GM03348 (cell line): ENCODE measurements around the gene CDC45.
"Not testable (repeated sequence)": the region's sequence is repeated elsewhere in the genome, so short reads cannot be mapped to it uniquely, and the experiment has no call there.

ENCODE experiments used
- DNase-seq: peaks from one replicate; pipeline ENCODE4 v3.0.0; 2012; ENCODE audit warnings: low spot score

The CDC45 gene

GRCh38 chr22:19479355-19480172, at the start of gene CDC45:
Gene CDC45 (plus strand): TSS chr22:19479920. CDS start chr22:19479969, 49 bp downstream.
- peak; percentile 99 for DNase-seq

- peak; percentile 60 for DNase-seq
These were observed 49.5 kb upstream of the CDC45 start for GRCh38 chr22:19429950-19430889.

- DNase-seq, result peak; percentile 33
These were observed 48.7 kb upstream of the CDC45 start for GRCh38 chr22:19430890-19431541.

GRCh38 chr22:19431649-19432132, 48.0 kb upstream of the CDC45 start, which contains the start of gene HIRA:
Gene HIRA (minus strand): TSS chr22:19431733. CDS start chr22:19431476, 257 bp downstream.
- peak; percentile 89 for DNase-seq

- peak; percentile 98 for DNase-seq
These were observed 47.4 kb upstream of the CDC45 start, which contains the start of gene MRPL40 for GRCh38 chr22:19432133-19432851. Gene MRPL40 (plus strand): TSS chr22:19432545. CDS start chr22:19432555, 10 bp downstream.

- no peak for DNase-seq
These were observed 45.3 kb upstream of the CDC45 start for GRCh38 chr22:19434401-19434800.

GRCh38 chr22:19434829-19435580, 44.7 kb upstream of the CDC45 start:
- DNase-seq, result no peak

GRCh38 chr22:19436444-19437161, 43.1 kb upstream of the CDC45 start:
- not testable (repeated sequence) for DNase-seq

- no peak for DNase-seq
These were observed 41.4 kb upstream of the CDC45 start for GRCh38 chr22:19438298-19438697.

GRCh38 chr22:19440411-19441195, 39.1 kb upstream of the CDC45 start:
- no peak for DNase-seq

GRCh38 chr22:19442166-19442565, 37.6 kb upstream of the CDC45 start:
- DNase-seq, result no peak

GRCh38 chr22:19443544-19444211, 36.0 kb upstream of the CDC45 start:
- DNase-seq, result no peak

- DNase-seq, result not testable (repeated sequence)
These were observed 34.3 kb upstream of the CDC45 start for GRCh38 chr22:19445279-19445982.

GRCh38 chr22:19446603-19447329, 33.0 kb upstream of the CDC45 start:
- DNase-seq, result no peak

GRCh38 chr22:19447330-19448075, 32.2 kb upstream of the CDC45 start, which contains the start of gene C22orf39:
Gene C22orf39 (minus strand): TSS chr22:19447711. CDS start chr22:19447688, 23 bp downstream.
- DNase-seq, result peak; percentile 98

- DNase-seq, result peak; percentile 81
These were observed 31.6 kb upstream of the CDC45 start for GRCh38 chr22:19448076-19448607.
